Calu3 (cell line): ENCODE data around the gene FAM50B. TPM values are rescaled to one million over a fixed set of nuclear protein-coding genes. Genes with fewer than 3 reads are reported as not detected.

Experiments used
- BruUV-seq: library from RNA; stranded (reverse); fragments of 400-500 nt; replicated peaks from 2 replicates; lab custom pipeline; 2021; lab: Mats Ljungman, UMichigan
- CTCF ChIA-PET: fragments of 300-600 bp; sonication (Branson Sonifier 250); formaldehyde crosslinking; loops from one replicate; lab custom pipeline; 2022; ENCODE audit warnings: antibody characterized with exemption; lab: Charles Lee
- DNase-seq: peaks from one replicate; pipeline ENCODE4 v3.0.0; 2022
- H3K27ac Mint-ChIP-seq: one replicate; pipeline ENCODE4 v1.8.0; 2022; ENCODE audit warnings: mixed read lengths; ENCODE audit not compliant: unreplicated experiment
- H3K27me3 Mint-ChIP-seq: one replicate; pipeline ENCODE4 v1.8.0; 2022; ENCODE audit warnings: mixed read lengths; ENCODE audit not compliant: unreplicated experiment
- H3K36me3 Mint-ChIP-seq: one replicate; pipeline ENCODE4 v1.8.0; 2022; ENCODE audit warnings: mild to moderate bottlenecking, moderate library complexity, mixed read lengths; ENCODE audit not compliant: insufficient read depth, unreplicated experiment
- H3K4me1 Mint-ChIP-seq: one replicate; pipeline ENCODE4 v1.8.0; 2022; ENCODE audit warnings: mild to moderate bottlenecking, low read depth, mixed read lengths; ENCODE audit not compliant: unreplicated experiment
- H3K4me3 Mint-ChIP-seq: one replicate; pipeline ENCODE4 v1.8.0; 2022; ENCODE audit warnings: mild to moderate bottlenecking, low read depth, moderate library complexity, mixed read lengths; ENCODE audit not compliant: unreplicated experiment
- H3K9me3 Mint-ChIP-seq: one replicate; pipeline ENCODE4 v1.8.0; 2022; ENCODE audit warnings: low read depth, mixed read lengths; ENCODE audit not compliant: unreplicated experiment
- intact Hi-C: fragments of 100-400 bp; cut with micrococcal nuclease; formaldehyde crosslinking; loops from one replicate; pipeline ENCODE4 v1.10.0; 2022; ENCODE audit not compliant: unreplicated experiment
- total RNA-seq: library from RNA; stranded (reverse); gene quantifications from 2 replicates; pipeline ENCODE4 v1.2.3, GENCODE V29; 2022
- TF ChIP-seq, protein P1 (sequence below): fragments of 200-600 bp; IDR thresholded peaks from one replicate; pipeline ENCODE4 v1.8.0; 2022; ENCODE audit warnings: antibody characterized with exemption; ENCODE audit not compliant: unreplicated experiment

Gene FAM50B
- total RNA-seq, 1 experiment from 2014 or later = 5.8 TPM

DNA sequence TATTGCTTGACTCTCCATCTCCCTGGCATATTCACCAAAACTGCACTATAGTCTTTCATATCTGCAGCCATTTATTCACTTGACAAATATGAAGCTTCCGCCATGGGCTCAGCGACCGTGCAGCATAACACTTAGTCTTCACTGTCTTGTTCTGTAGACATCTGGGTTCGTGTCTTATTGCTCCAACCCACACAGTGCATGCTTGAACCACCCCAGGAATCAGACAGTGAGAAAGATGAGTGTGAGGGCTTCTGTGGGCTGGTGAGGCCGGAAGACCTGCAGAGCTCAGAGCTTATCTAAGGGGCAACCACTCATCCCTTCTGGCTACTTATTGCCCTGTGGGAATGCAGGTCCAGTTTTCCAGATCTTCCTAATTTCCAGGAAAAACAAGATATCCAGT is 19.9 kb upstream of the FAM50B start:
- H3K27me3 Mint-ChIP-seq = no peaks in the 10 kb centered on the region
- BruUV-seq = no TSS peak
- H3K9me3 Mint-ChIP-seq = no peaks in the 10 kb centered on the region
- peaks cover 26% of the 10 kb centered on the region for H3K4me1 Mint-ChIP-seq
- TF ChIP-seq, protein P1, sequence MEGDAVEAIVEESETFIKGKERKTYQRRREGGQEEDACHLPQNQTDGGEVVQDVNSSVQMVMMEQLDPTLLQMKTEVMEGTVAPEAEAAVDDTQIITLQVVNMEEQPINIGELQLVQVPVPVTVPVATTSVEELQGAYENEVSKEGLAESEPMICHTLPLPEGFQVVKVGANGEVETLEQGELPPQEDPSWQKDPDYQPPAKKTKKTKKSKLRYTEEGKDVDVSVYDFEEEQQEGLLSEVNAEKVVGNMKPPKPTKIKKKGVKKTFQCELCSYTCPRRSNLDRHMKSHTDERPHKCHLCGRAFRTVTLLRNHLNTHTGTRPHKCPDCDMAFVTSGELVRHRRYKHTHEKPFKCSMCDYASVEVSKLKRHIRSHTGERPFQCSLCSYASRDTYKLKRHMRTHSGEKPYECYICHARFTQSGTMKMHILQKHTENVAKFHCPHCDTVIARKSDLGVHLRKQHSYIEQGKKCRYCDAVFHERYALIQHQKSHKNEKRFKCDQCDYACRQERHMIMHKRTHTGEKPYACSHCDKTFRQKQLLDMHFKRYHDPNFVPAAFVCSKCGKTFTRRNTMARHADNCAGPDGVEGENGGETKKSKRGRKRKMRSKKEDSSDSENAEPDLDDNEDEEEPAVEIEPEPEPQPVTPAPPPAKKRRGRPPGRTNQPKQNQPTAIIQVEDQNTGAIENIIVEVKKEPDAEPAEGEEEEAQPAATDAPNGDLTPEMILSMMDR = no peak
- H3K36me3 Mint-ChIP-seq = peaks cover 6% of the 10 kb centered on the region
- H3K4me3 Mint-ChIP-seq = no peak overlapping the region
- intact Hi-C loops = loop anchor here (5.0 kb wide), 1 partner anchor 82 kb away; no protein-coding TSS in a partner anchor
- no peak for DNase-seq
- CTCF ChIA-PET = no interaction called here
- no peak overlapping the region for H3K27ac Mint-ChIP-seq

GRCh38 chr6:3830806-3831205 is 18.4 kb upstream of the FAM50B start:
- TF ChIP-seq, protein P1 = no peak
- no peak for DNase-seq
- H3K4me3 Mint-ChIP-seq = no peak overlapping the region
- no peak overlapping the region for H3K27ac Mint-ChIP-seq
- no peaks in the 10 kb centered on the region for H3K9me3 Mint-ChIP-seq
- no peaks in the 10 kb centered on the region for H3K27me3 Mint-ChIP-seq
- intact Hi-C loops = no loop called here
- CTCF ChIA-PET = no interaction called here
- H3K4me1 Mint-ChIP-seq = peaks cover 18% of the 10 kb centered on the region
- H3K36me3 Mint-ChIP-seq = peaks cover 6% of the 10 kb centered on the region
- no TSS peak for BruUV-seq

- no TSS peak for BruUV-seq
- CTCF ChIA-PET = interaction anchor here (1.4 kb wide), 1 partner anchor 101 kb away, joined by 4 read pairs; no protein-coding TSS in a partner anchor
- H3K27ac Mint-ChIP-seq = no peak overlapping the region
- H3K36me3 Mint-ChIP-seq = no peaks in the 10 kb centered on the region
- DNase-seq = no peak
- peaks cover 12% of the 10 kb centered on the region for H3K4me1 Mint-ChIP-seq
- H3K4me3 Mint-ChIP-seq = no peak overlapping the region
- no peaks in the 10 kb centered on the region for H3K27me3 Mint-ChIP-seq
- TF ChIP-seq, protein P1 = no peak
- no peaks in the 10 kb centered on the region for H3K9me3 Mint-ChIP-seq
- intact Hi-C loops = no loop called here
Measured at GRCh38 chr6:3831761-3832530, 17.2 kb upstream of the FAM50B start.

GRCh38 chr6:3835055-3835731 is 14.0 kb upstream of the FAM50B start:
- Mint-ChIP-seq H3K27ac (no peak overlapping the region), H3K36me3 (no peaks in the 10 kb centered on the region), H3K4me3 (no peak overlapping the region), H3K9me3 (no peaks in the 10 kb centered on the region), H3K27me3 (no peaks in the 10 kb centered on the region), H3K4me1 (peaks cover 12% of the 10 kb centered on the region)
- CTCF ChIA-PET = interaction anchor here (0.8 to 1.8 kb wide), 3 partner anchors 14 to 98 kb away, joined by 3 to 6 read pairs (median 3); no protein-coding TSS in a partner anchor
- TF ChIP-seq, protein P1 = no peak
- BruUV-seq = no TSS peak
- intact Hi-C loops = loop anchor here (2.0 to 5.0 kb wide), 2 partner anchors 97 to 158 kb away; no protein-coding TSS in a partner anchor
- peak; percentile 16 for DNase-seq
